HG02852 (cell line): ENCODE data around the gene NTRK2.

ENCODE experiments used
- ATAC-seq: cut with Tn5 transposase; IDR thresholded peaks from one replicate; pipeline ENCODE4 v1.9.1; 2021; ENCODE audit warnings: mild to moderate bottlenecking, moderate library complexity; ENCODE audit not compliant: unreplicated experiment

The NTRK2 gene

DNA sequence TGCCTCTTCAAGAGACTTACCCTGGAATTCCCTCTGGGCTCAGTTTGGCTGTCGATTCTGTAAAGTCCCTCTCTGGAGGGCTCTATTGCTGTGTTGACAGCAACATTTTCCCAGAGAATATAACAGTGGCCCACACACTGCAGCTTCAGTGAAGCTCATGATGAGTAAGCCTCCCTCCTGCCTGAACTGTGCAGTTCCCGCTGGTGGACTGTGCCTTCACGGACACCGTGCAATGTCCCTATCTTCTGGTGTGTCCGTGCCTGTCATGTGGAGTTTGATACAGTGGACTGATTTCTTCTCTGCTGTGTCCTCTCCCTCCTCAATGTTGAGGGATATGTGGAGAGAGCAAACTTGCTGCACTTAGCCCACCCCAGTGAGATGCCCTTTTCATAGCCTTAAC, 109.0 kb downstream of the NTRK2 start:
- ATAC-seq, result no peak

DNA sequence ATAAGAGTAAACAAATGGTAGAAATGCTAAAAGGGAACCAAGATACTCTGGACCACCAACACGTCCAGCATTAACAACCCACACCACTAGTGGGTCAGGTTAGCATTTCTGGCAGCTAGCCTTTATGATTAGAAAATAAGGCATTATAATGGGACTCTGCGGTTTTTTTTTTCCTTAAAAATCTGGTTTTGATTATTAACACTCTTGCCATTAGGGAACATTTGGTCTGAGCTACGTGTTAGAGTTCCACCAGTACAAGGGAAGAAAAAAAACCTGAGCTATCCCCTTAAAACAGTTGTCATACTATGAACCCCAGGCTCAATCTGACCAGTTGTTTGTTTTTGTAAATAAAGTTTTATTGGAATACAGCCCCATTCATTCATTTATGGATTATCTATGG, 110.4 kb downstream of the NTRK2 start:
- no peak for ATAC-seq

DNA sequence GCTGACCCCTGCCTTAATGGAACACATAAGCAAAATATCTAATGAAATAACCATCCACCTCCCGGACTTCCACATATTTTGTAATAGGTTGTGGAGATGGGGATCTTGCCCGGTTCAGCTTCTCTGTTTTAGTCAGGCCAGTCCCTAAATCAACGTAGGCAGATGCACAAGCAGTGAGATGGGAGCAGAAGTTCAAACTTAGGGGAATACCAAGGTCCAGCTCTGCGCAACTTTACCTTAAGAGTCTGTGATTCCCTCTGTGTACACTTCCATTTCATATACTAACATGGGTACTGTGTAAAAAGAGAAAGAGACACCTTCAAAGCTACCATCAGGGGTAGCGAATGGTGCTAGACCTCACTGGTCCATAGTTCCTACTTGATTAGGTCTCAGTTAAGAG, 110.9 kb downstream of the NTRK2 start:
- peak; percentile 66 for ATAC-seq

DNA sequence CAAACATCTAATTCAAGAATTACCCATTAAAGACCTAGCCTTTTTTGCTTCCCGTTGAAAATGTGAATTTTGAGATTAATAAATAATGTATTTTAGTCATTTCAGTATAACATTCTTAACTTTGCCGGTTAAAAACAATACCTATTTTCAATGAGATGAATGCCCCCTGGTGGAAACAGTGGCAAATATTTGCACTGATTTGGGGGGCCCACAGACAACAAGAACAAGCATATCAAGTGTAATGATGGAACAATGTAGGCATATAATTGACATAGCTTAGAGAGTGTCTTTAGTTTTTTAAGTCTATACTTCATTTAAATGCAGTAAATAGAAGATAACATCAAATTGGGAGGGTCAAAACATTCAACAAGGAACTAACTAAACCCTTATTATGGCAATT, 111.9 kb downstream of the NTRK2 start:
- ATAC-seq, result no peak

DNA sequence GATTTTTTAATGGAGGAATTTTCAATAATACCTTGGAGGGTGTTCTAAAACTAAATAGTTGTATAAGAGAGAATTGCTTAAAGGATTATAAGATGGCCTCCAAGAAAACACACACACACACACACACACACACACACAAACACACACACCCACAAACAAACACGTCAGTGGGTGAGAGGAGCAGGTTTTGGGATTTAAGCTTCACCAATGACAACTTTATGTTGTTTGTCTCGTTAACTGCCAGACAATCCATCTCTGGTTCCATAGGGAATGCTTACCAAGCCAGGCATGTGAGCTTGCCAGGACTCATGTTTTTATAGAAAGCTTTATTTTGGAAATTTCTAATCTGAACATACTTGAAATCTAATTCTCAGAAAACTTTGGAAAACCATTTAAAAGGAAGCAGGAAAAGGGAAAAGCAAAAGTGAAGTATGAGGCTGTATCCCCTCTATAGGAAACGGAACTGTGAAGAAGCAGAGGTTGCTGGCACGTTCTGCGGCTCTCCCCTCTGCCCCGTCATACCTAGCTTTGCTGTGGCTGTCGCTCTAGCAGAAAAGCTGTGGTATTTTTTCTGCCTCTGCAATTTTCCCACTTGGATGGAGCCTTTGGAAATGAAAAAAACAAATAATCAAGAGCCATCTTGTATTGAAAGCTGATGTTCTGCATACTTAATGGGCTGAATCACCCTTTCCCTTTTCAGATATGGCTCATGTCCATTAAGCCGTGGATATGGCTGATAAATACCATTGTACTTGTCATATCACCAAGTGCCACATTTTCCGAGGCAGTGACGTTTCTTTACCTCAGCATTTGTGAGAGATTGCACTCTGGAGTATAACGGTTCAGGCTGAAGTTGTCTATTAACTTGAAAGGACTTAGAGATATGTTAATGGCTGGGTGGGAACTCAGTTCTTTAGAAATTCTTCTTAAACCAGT, 112.7 kb downstream of the NTRK2 start:
- ATAC-seq, result no peak

DNA sequence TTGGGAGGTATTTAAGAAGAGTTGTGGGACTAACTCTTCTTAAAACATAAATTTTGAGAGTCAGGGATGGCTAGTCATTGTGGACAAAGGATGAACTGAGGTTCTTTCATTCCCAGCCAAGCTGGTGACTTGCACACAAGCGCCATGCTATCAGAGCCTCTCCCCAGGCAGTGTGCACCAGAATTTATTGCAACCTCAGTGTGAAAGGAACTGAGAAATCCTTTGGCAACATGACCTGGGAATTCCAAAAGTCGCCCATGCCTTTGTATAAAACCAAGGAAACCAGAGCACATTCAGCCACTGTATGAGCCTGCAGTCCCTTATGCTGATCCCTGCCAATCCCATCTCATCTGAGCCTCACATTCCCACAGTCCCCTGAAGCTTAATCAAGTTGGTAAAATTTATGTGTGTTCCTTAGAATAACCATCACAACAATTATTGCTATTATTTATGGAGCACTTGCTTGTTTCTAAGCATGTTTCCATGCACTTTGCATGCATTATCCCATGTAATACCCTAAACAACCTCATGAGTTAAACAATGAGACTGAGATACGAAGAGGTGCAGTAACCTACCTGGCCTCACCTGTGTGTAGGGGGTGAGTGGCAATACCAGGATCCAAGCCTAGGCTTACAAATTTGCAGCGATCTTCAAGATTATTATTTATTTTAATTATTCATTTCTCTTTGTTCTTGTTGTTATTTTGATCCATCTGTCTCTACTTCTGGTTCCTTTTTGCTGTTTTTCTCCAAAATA, 116.4 kb downstream of the NTRK2 start:
- ATAC-seq, result no peak

DNA sequence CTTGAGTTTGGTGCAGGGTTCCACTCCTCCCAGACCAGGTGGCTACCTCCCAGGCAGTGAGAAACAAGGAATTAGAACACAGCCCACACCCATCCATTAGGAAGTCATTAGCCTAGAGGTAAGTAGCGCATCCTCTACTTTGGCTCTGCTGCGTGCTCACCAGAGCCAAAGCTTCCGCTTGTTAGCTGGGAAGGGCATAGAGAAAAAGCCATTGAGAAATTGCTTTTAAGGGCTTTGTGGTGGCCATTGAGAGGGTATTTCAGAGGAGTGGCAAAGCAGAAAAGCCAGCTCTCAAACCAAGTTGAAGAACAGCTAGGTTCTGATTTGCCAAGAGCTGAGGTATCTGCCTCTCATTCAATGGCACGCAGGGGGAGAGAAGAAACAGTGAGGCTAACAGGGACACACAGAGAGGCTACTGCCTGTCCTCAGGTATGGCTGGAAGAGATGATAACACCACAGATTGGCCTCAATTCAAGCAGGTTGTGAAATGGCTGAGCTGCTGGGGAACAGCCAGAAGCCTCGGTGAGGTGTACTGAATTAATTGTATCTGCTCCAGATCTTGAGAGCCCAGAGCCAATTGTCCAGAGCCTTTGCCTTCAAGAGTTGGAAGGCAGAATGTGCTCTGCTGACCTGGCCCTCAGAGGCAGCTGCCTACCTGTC, 119.4 kb downstream of the NTRK2 start:
- no peak for ATAC-seq

DNA sequence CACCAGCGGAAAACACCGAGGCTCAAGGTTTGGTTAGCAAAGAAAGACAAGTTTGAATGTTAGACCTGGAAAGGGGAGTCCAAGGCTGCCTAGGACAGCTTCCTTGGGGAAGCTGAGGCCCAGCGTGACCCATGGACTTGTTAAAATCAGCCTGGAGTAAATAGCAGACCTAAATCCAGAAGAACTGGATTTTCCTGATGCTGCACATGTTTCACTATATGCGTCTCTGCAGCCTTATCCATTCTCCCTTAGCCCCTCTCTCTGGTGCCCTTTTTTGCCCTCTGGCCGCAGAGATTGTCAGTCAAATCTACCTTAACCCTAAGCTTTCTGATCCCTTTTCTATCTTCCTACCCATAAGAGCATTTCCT, 119.9 kb downstream of the NTRK2 start:
- no peak for ATAC-seq

DNA sequence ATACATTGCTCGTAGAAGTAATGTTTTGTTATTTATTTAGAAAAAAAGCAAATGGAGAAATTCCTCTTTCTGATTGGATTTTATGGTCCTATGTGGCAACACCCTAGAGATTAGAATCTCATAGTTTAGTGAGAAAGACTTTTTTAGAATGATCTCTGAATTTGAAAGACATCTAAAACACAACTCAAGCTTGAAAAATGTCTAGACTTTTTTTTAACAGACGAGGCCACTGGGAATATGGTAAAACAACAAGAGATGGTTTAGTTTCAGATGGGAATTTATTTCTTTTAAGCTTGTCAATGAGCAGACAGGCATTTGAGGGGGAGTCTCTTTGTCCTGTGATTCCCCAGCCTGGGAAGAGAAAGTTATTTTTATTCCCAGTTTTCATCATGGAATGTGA, 122.1 kb downstream of the NTRK2 start:
- no peak for ATAC-seq

DNA sequence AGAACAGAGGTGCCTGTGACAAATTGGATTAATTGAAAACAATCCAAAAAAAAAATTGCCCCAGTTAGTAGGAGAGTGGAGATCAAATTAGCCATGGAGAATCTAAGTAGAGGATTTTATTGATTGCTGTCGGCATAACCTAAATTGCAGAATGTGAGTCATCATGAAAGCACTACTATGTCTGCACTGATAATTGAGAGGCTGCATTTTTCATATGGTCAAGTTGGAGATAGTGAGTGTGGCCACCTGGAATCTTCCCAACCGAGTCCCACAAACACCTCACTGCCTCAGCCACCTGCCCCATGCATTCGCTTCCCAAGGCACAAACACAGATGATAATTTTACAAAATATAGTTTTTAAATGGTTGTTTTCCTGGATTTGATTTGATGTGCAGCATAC, 123.7 kb downstream of the NTRK2 start:
- no peak for ATAC-seq

DNA sequence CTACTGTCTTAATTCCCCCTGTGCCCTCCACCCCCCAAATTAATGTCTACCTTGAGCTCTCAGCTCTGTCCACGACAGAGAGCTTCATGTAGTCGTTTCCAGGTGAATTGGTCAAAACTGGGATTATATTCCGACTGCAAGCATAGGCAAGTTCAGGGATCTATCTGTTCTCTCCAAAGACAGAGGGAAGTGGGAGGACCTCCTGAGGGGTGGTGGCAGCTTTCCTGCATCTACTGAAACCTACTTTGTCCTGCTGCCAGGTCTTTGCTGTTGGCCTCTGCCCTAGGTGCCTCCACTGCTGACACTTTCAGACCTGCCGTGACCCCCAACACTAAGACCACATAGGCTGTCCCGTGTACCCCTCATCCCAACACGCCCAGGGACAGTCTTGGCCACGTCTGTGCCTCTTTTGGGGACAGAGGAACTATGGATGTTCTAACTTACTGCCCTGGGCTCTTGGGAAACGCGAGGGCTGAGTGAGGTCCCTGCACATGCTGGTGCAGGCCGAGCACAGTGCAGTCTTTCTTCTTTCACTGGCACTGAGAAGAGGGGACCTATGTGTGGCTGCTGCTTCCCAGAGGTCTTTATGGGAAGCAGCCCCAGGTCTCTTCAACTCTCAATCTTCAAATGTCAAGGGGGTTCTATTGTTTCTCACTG, 125.6 kb downstream of the NTRK2 start:
- ATAC-seq, result no peak

DNA sequence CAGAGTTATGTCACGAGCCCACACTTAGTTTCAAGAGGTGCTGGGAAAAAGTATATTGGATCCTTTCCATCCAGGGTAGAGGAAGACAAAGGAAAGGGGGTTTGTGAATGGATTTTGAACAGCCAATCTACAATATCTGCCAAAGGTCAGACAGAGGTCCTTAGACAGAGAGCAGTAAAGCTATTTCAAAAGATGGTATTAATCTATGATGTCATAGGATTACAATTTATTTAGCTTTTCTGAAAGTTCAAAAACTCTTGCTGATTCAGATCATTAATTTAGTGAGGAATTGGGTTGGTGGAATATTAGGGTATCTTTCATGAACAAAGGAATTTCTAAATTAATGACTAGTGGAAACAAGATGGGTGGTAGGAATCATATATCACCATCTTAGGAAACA, 126.9 kb downstream of the NTRK2 start:
- ATAC-seq, result no peak

DNA sequence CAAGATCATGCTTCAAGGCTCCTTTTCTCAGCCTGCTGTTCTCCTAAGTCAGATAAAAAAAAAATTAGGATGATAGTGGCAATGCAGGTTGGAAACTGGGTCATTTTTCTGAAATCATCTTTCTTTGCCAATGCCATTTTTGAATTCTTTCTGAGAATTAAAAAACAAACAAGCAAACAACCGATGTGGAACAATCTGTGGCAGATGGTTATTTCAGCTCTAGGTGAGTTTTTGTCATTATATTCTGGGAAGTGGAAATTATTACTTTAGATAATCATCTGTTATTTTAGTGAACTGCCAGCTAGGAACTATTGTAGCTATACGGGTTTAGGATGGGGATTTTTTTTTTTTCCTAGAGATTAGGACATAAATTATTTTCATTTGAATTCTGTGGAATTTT, 129.7 kb downstream of the NTRK2 start:
- no peak for ATAC-seq

DNA sequence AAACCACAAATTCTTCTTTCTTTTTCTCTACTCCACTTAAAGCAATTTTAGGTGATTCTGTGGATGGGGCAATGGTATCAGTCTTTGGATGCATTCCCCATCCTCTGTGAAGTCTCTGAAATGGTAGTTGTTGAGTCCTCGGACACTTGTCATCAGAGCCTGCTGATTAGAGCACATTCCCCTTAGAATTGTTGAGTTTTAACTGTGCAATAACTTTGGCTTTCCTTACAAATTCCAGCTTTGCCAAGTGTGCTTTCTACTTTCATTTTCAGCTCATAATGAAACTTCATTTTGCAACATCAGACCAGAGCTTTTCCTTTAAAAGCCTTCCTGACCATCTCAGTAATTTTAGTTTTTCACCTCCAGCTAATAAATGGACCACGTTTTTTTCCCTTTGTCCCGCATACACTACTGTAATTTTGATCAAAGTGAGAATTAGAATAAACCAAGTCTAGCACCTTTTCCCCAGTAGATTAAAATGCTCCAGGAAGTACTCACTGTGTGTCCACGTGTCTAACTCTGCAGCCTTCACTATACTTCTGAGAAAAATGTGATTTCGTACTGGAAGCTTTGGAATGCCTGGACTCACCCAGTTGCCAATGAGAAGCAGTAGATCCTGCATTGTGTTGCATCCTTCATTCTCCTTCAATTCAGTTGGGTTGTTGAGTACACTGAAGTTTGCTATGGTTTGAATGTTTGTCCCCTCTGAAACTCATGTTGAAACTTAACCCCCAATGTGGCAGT, 135.6 kb downstream of the NTRK2 start:
- no peak for ATAC-seq

DNA sequence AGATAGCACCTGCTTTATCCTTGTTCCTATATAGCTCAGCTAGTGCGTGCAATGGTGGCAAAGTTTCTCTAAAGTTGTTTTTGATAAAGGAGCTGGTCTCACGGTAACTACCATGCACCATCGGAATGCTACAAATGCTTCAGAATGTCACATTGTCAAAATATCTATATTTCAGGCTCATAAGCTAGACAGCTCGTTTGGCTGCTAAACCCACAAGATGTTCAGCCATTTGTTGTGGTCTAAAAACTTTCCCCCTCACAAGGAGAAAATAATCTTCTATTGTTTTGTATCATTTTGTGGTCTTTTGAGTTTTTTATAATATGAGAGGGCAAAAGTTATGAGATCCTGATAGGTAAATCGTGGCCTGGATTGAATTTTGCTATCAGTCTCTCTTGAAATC, 137.9 kb downstream of the NTRK2 start:
- no peak for ATAC-seq

DNA sequence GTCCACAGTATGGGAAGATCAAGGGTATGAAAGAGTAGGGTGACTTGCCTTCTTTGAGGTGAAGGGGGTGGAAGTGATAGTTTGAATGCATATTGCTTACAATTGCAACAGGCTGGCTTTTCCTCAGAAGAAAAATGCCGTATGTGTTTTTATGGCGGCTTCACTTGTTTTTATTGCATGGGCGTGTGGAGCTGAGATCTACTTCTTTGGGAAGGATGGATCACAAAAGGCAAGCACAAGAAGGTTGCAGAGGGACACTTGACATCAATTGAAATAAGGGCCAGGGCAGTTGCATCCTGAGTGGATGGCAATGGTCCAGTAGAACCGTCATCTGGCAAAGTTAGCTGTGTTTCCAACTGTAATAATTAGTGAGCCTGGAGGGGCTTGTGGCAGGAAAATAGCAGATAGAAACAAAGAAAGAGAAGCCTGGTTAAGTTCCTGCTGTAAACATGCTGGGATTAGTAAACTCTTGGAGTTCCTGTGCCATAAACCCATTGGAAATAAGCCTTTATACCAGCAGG, 138.4 kb downstream of the NTRK2 start:
- ATAC-seq, result no peak

DNA sequence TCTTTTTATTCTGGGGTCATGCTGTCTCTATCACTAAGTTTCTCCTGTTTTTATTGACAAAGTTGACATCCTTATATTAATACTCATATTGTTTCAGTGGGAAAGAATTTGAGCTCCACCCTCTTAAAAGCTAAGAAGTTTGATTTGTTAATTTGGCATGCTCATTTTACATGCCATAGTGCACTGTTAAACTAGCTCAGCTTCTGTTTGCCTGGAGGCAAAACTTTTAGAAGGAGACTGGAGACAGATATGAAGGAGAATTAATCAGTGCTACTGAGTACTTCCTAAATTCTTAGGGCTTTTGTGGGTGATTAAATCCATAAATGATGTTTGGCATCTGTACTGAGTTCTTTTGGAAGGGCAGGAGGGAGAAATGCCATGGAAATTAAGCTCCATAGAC, 138.9 kb downstream of the NTRK2 start:
- ATAC-seq, result no peak

DNA sequence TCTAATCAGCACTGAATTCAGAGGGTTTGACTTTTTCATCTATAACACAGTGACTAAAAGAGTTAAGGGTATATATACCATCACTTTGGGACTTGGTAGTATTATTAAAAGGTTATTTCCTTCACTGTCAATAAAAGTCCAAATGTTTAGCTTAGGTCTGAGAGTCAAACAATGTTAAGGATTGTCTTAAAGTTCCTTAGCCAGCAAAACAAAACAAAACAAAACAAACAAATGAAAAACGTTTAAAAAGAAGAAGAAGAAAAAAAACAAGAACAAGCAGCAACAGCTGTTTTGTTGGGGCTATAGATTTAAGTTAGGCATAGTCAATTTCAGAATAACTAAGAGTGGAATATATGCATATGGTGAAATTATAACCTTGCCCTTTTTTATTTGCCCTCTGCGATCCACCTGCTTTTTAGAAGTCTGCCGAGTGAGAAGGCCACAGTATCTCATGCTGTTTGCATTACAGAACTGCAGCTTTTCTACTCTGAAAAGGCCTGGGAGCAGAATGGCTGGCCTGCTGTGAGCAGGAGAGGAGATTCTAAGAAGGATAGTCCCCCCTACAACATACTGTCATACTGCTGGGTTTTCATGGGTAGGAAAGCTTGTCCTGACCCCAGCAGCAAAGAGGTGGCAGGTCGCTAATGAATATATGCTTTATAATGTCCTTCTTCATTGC, 141.7 kb downstream of the NTRK2 start:
- ATAC-seq, result no peak

DNA sequence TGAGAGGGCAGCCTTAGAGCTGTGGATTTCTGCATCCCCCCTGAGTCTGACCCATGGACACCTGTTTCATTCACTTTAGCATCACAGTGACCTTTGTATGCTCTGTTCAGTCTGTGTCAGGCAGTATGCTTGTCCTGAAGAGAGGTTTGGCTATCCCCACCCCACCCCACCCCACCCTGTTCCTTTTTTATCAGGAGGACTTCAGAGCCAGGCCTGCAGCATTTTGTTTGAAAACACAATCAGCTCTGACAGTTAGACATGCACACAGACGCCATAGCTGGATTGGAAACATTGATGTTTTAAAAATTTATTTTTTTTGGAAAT, 142.2 kb downstream of the NTRK2 start:
- no peak for ATAC-seq

DNA sequence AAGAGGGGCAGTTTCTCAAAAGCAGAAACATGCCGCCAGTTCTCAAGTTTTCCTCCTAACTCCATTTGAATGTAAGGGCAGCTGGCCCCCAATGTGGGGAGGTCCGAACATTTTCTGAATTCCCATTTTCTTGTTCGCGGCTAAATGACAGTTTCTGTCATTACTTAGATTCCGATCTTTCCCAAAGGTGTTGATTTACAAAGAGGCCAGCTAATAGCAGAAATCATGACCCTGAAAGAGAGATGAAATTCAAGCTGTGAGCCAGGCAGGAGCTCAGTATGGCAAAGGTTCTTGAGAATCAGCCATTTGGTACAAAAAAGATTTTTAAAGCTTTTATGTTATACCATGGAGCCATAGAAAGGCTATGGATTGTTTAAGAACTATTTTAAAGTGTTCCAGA, 142.8 kb downstream of the NTRK2 start:
- ATAC-seq, result no peak
